ENCODE measurements around the gene BACH2.
A peak's percentile ranks its signal among the peaks of the same experiment; 100 is the strongest.
"Not testable (repeated sequence)": the region's sequence is repeated elsewhere in the genome, so short reads cannot be mapped to it uniquely, and the experiment has no call there.

BACH2 gene

DNA sequence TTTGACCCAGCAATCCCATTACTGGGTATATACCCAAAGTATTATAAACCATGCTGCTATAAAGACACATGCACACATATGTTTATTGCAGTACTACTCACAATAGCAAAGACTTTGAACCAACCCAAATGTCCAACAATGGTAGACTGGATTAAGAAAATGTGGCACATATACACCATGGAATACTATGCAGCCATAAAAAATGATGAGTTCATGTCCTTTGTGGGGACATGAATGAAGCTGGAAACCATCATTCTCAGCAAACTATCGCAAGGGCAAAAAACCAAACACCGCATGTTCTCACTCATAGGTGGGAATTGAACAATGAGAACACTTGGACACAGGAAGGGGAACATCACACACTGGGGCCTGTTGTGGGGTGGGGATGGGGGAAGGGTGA is 168.0 kb downstream of the BACH2 start:
- not testable (repeated sequence) for DNase-seq, H3K9me3 Mint-ChIP-seq, H3K27ac Mint-ChIP-seq, ATAC-seq, H3K27me3 Mint-ChIP-seq, H3K4me3 Mint-ChIP-seq
- Mint-ChIP-seq H3K36me3 (ENCODE audit: low read depth) (peaks cover 58% of the 10 kb centered on the region), H3K4me1 (peaks cover 78% of the 10 kb centered on the region)

DNA sequence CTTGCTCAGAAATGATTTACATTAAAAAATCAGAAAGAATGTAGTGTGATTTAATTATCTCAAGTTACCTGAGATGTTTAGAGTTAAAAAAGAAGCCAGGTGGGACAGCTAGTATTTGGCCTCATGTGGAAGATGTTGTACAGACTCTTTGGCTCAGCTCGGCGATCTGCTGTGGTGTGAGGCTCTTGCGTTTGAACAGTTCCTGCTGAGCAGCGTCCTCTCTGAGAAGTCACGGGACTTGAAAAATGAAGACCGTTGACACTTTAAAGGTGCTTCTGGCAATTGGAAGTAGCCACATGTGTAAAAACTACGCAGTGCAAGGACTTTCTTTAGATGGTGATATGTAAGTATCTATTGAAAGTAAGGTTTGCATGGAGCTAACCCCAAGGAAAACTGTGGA is 169.0 kb downstream of the BACH2 start:
- Mint-ChIP-seq H3K27me3 (no peaks in the 10 kb centered on the region), H3K27ac (peak overlapping the region; percentile 81), H3K9me3 (no peaks in the 10 kb centered on the region), H3K4me3 (peak overlapping the region; percentile 50), H3K4me1 (peaks cover 80% of the 10 kb centered on the region), H3K36me3 (ENCODE audit: low read depth) (peaks cover 59% of the 10 kb centered on the region)
- ATAC-seq (no peak), DNase-seq (no peak)

DNA sequence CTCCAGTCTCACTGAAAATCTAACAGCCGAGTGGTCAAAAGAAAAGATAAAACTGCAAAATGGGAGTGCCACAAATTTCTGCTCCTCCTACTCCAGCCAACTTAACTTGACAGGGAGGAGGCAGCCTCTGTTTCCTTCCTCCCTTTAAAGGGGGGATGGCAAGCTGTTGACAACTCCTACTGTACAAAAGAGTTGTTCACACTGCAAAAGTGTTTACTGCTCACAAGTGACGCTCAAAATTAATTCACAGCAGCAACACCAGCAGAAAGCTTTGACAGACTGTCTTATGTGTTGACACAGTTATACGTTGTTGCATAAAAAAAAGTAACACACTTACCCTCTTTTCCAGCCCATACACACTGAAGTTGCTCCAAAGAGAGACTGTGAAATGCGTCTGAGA is 169.8 kb downstream of the BACH2 start:
- peak overlapping the region; percentile 50 for H3K4me3 Mint-ChIP-seq
- no peaks in the 10 kb centered on the region for H3K27me3 Mint-ChIP-seq
- H3K9me3 Mint-ChIP-seq: no peaks in the 10 kb centered on the region
- H3K36me3 Mint-ChIP-seq (ENCODE audit: low read depth): peaks cover 66% of the 10 kb centered on the region
- ATAC-seq (no peak), DNase-seq (no peak)
- H3K4me1 Mint-ChIP-seq: peaks cover 80% of the 10 kb centered on the region
- H3K27ac Mint-ChIP-seq: peak overlapping the region; percentile 81

- Mint-ChIP-seq H3K27me3 (no peaks in the 10 kb centered on the region), H3K27ac (peak overlapping the region; percentile 8), H3K4me3 (peak overlapping the region; percentile 50), H3K9me3 (no peaks in the 10 kb centered on the region), H3K4me1 (peaks cover 78% of the 10 kb centered on the region), H3K36me3 (ENCODE audit: low read depth) (peaks cover 63% of the 10 kb centered on the region)
- DNase-seq: no peak
- ATAC-seq: no peak
Observed at GRCh38 chr6:90126181-90126580, 170.5 kb downstream of the BACH2 start.

- H3K4me3 Mint-ChIP-seq: no peak overlapping the region
- H3K27ac Mint-ChIP-seq: peak overlapping the region; percentile 55
- no peak for DNase-seq
- H3K27me3 Mint-ChIP-seq: no peaks in the 10 kb centered on the region
- H3K36me3 Mint-ChIP-seq (ENCODE audit: low read depth): peaks cover 63% of the 10 kb centered on the region
- H3K9me3 Mint-ChIP-seq: no peaks in the 10 kb centered on the region
- ATAC-seq: no peak
- peaks cover 81% of the 10 kb centered on the region for H3K4me1 Mint-ChIP-seq
Observed at GRCh38 chr6:90124874-90125510, 171.7 kb downstream of the BACH2 start.

DNA sequence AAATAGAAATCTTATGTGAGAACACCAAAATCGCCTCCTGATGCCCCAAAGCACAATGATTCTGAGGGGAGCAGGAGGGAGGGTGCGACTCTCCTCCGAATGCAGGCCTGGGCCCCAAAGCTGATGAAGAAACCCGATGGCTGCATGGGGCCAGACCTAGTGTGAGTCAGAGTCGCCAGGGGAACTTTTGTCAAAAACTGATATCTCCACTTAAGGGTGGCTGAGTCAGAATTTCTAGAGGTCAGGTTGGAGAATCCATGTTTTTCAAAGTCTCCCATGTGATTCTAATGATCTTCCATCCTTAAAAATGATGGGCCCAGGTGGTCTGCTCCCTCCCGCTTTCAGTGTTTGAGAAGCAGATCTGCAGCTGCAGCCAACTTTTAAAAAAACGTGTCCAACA is 172.8 kb downstream of the BACH2 start:
- Mint-ChIP-seq H3K4me1 (peaks cover 86% of the 10 kb centered on the region), H3K9me3 (no peaks in the 10 kb centered on the region), H3K4me3 (peak overlapping the region; percentile 33), H3K27me3 (no peaks in the 10 kb centered on the region), H3K27ac (peak overlapping the region; percentile 89), H3K36me3 (ENCODE audit: low read depth) (peaks cover 63% of the 10 kb centered on the region)
- peak; percentile 82 for ATAC-seq
- peak; percentile 62 for DNase-seq

DNA sequence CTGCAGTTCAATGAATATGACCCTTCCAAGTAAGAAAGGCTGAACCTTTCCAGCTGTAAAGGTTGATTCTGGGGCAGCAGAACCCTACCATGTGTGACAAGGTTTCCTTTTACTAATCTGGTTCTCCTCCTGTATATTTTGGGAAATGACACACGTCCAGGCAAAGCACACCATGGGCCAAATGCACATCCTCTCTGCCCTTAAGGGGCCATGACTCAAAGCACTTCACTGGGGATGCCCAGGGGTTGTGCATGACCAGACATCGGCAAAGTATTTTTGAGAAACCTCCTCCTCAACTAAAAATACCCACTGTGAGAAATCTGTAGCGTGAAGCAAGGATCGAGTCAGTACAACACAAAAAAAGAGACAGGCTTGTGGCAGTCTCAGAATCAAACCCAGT is 174.7 kb downstream of the BACH2 start:
- H3K36me3 Mint-ChIP-seq (ENCODE audit: low read depth): peaks cover 60% of the 10 kb centered on the region
- H3K27ac Mint-ChIP-seq: peak overlapping the region; percentile 89
- ATAC-seq (peak; percentile 93), DNase-seq (peak; percentile 54)
- no peaks in the 10 kb centered on the region for H3K27me3 Mint-ChIP-seq
- H3K4me1 Mint-ChIP-seq: peaks cover 87% of the 10 kb centered on the region
- peaks cover 8% of the 10 kb centered on the region for H3K9me3 Mint-ChIP-seq
- H3K4me3 Mint-ChIP-seq: peak overlapping the region; percentile 35

DNA sequence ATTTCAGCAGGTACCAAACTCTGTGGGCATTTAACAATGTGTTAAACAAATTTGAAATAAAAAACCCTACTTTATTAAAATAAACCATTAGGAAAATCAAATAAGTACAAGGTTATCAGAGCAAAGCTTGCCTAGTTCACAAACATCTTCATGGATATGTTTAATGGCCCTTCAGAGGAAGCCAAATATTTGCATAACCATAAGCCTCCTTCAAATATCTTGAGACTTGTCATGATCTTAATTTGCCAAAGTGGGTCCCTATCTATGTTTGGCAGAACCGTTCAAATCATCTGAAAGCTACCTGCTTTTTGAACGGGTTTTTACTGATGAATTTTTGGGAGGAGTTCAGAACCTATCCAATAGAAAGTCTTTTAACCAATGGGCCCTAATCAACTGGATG is 176.3 kb downstream of the BACH2 start:
- Mint-ChIP-seq H3K27me3 (no peaks in the 10 kb centered on the region), H3K9me3 (peaks cover 23% of the 10 kb centered on the region), H3K27ac (peak overlapping the region; percentile 27), H3K4me3 (no peak overlapping the region), H3K36me3 (ENCODE audit: low read depth) (peaks cover 63% of the 10 kb centered on the region), H3K4me1 (peaks cover 74% of the 10 kb centered on the region)
- no peak for DNase-seq
- no peak for ATAC-seq

GRCh38 chr6:90119618-90120017 is 177.0 kb downstream of the BACH2 start:
- Mint-ChIP-seq H3K36me3 (ENCODE audit: low read depth) (peaks cover 63% of the 10 kb centered on the region), H3K4me1 (peaks cover 67% of the 10 kb centered on the region), H3K27me3 (no peaks in the 10 kb centered on the region), H3K27ac (peak overlapping the region; percentile 47), H3K4me3 (no peak overlapping the region), H3K9me3 (peaks cover 27% of the 10 kb centered on the region)
- ATAC-seq (no peak), DNase-seq (no peak)

DNA sequence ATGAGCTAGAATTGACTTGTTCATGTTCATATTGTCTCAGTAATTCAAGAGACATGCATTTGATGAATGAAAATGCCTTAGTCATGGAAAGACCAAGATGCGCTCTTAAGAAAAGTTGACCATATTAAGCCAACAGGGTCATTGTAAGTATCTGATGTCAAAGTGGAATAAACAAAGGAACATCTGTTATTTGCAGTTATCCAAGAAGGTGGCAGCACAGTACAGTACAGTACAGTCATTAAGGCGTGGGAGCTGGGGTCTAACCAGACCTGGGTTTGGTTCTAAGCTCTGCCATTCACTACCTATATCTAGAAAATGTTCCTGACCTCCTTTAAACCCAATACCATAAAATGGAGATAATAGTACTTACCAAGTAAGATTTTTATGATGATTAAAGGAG is 178.1 kb downstream of the BACH2 start:
- no peak for ATAC-seq
- H3K4me3 Mint-ChIP-seq: no peak overlapping the region
- peaks cover 58% of the 10 kb centered on the region for H3K4me1 Mint-ChIP-seq
- H3K27me3 Mint-ChIP-seq: no peaks in the 10 kb centered on the region
- H3K36me3 Mint-ChIP-seq (ENCODE audit: low read depth): peaks cover 74% of the 10 kb centered on the region
- H3K9me3 Mint-ChIP-seq: peaks cover 35% of the 10 kb centered on the region
- H3K27ac Mint-ChIP-seq: no peak overlapping the region
- no peak for DNase-seq

DNA sequence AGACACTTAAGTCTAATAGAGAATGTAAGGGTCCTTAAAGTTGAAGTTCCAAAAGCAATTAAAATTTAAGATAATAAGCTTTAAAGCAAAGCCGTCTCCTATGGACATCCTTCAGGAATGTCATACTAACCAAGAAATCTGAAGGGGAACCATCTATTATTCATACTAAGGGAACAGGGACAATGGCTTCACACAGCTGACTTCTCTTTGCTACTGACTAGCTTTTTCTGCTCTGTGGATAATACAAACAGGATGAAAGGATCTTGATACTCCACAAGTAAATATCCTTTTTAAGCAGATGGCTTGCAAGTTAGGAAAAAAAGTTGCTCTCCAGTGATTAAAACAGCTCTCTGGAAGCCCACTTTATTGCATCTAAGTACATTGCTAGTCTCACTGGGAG is 178.6 kb downstream of the BACH2 start:
- H3K36me3 Mint-ChIP-seq (ENCODE audit: low read depth): peaks cover 76% of the 10 kb centered on the region
- peaks cover 60% of the 10 kb centered on the region for H3K4me1 Mint-ChIP-seq
- ATAC-seq: no peak

DNA sequence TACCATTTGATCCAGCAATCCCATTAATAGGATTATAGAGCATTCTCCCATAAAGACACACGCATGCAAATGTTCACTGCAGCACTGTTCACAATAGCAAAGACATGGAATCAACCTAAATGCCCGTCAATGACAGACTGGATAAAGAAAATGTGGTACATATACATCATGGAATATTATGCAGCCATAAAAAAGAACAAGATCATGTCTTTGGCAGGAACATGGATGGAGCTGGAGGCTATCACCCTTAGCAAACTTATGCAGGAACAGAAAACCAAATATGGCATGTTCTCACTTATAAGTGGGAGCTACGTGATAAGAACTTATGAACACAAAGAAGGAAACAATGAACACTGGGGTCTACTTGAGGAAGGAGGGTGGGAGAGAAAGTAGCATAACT is 180.5 kb downstream of the BACH2 start:
- peak overlapping the region; percentile 33 for H3K27ac Mint-ChIP-seq
- DNase-seq, H3K4me3 Mint-ChIP-seq, ATAC-seq, H3K27me3 Mint-ChIP-seq: not testable (repeated sequence)
- peaks cover 46% of the 10 kb centered on the region for H3K9me3 Mint-ChIP-seq
- H3K4me1 Mint-ChIP-seq: peaks cover 62% of the 10 kb centered on the region
- H3K36me3 Mint-ChIP-seq (ENCODE audit: low read depth): peaks cover 75% of the 10 kb centered on the region

More for the DNA sequence above, 178.6 kb downstream of the BACH2 start:
- H3K4me3 Mint-ChIP-seq: no peak overlapping the region
- no peak for DNase-seq
- no peak overlapping the region for H3K27ac Mint-ChIP-seq
- H3K9me3 Mint-ChIP-seq: peaks cover 41% of the 10 kb centered on the region
- H3K27me3 Mint-ChIP-seq: no peaks in the 10 kb centered on the region

DNA sequence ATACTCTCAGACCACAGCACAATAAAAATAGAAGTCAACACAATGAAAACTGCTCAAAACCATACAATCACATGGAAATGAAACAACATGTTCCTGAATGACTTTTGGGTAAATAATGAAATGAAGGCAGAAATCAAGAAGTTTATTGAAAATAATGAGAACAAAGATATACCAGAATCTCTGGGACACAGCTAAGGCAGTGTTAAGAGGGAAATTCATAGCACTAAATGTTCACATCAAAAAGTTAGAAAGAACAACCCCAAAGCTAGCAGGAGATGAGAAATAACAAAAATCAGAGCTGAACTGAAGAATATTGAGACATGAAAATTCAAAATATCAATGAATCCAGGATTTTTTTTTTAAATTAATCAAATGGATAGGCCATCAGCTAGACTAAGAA is 183.3 kb downstream of the BACH2 start:
- no peaks in the 10 kb centered on the region for H3K27me3 Mint-ChIP-seq
- H3K4me3 Mint-ChIP-seq: no peak overlapping the region
- DNase-seq: no peak
- no peak for ATAC-seq
- H3K9me3 Mint-ChIP-seq: peaks cover 49% of the 10 kb centered on the region
- H3K36me3 Mint-ChIP-seq (ENCODE audit: low read depth): peaks cover 63% of the 10 kb centered on the region
- peaks cover 64% of the 10 kb centered on the region for H3K4me1 Mint-ChIP-seq
- peak overlapping the region; percentile 59 for H3K27ac Mint-ChIP-seq

GRCh38 chr6:90111387-90111786 is 185.3 kb downstream of the BACH2 start:
- peaks cover 75% of the 10 kb centered on the region for H3K4me1 Mint-ChIP-seq
- no peak for DNase-seq
- ATAC-seq: peak; percentile 30
- peak overlapping the region; percentile 82 for H3K27ac Mint-ChIP-seq
- peaks cover 36% of the 10 kb centered on the region for H3K9me3 Mint-ChIP-seq
- H3K4me3 Mint-ChIP-seq: peak overlapping the region; percentile 38
- peaks cover 54% of the 10 kb centered on the region for H3K36me3 Mint-ChIP-seq (ENCODE audit: low read depth)
- H3K27me3 Mint-ChIP-seq: no peaks in the 10 kb centered on the region

GRCh38 chr6:90110971-90111370 is 185.7 kb downstream of the BACH2 start:
- Mint-ChIP-seq H3K4me3 (peak overlapping the region; percentile 38), H3K4me1 (peaks cover 79% of the 10 kb centered on the region), H3K27ac (peak overlapping the region; percentile 82)

More at GRCh38 chr6:90110971-90111370, 185.7 kb downstream of the BACH2 start:
- Mint-ChIP-seq H3K27me3 (no peaks in the 10 kb centered on the region), H3K36me3 (ENCODE audit: low read depth) (peaks cover 49% of the 10 kb centered on the region), H3K9me3 (peaks cover 32% of the 10 kb centered on the region)
- peak; percentile 56 for ATAC-seq
- DNase-seq: peak; percentile 74

All from activated naive CD8-positive, alpha-beta T cell treated with anti-CD3 and anti-CD28 coated beads, Interleukin-2, amount 50 U/mL, for 24 hours (primary cell).